Kidney glomerular epithelial cell (primary cell): ENCODE measurements around the gene BRPF1.
A peak's percentile ranks its signal among the peaks of the same experiment; 100 is the strongest.
"Not testable (repeated sequence)": the region's sequence is repeated elsewhere in the genome, so short reads cannot be mapped to it uniquely, and the experiment has no call there.

Experiments
- DNase-seq: peaks from one replicate; lab custom pipeline; 2025; lab: John Stamatoyannopoulos, UW

Gene BRPF1

GRCh38 chr3:9769426-9770275 lies 38.1 kb downstream of the BRPF1 start, which contains the start of gene CAMK1:
CAMK1 (minus strand) TSS chr3:9769947; CDS start chr3:9767749, 2,198 bp downstream.
- peak; percentile 25 for DNase-seq

GRCh38 chr3:9770276-9770812 lies 38.8 kb downstream of the BRPF1 start:
- no peak for DNase-seq

- DNase-seq = not testable (repeated sequence)
Measured at GRCh38 chr3:9771007-9771406, 39.5 kb downstream of the BRPF1 start.

GRCh38 chr3:9776896-9777693 lies 45.6 kb downstream of the BRPF1 start:
- no peak for DNase-seq

GRCh38 chr3:9777694-9778021 lies 46.1 kb downstream of the BRPF1 start:
- DNase-seq = no peak

- no peak for DNase-seq
Measured at GRCh38 chr3:9778143-9779074, 46.9 kb downstream of the BRPF1 start.

- DNase-seq = no peak
Measured at GRCh38 chr3:9779075-9779593, 47.6 kb downstream of the BRPF1 start.

GRCh38 chr3:9779721-9780457 lies 48.4 kb downstream of the BRPF1 start:
- DNase-seq = no peak

GRCh38 chr3:9780458-9780812 lies 48.9 kb downstream of the BRPF1 start:
- no peak for DNase-seq

GRCh38 chr3:9780910-9781309 lies 49.4 kb downstream of the BRPF1 start:
- DNase-seq = no peak

GRCh38 chr3:9781551-9781950 lies 50.0 kb downstream of the BRPF1 start:
- DNase-seq = no peak

- DNase-seq = no peak
Measured at GRCh38 chr3:9781978-9782603, 50.6 kb downstream of the BRPF1 start.

GRCh38 chr3:9782770-9783169 lies 51.2 kb downstream of the BRPF1 start:
- no peak for DNase-seq

GRCh38 chr3:9783954-9784353 lies 52.4 kb downstream of the BRPF1 start:
- no peak for DNase-seq

- DNase-seq = no peak
Measured at GRCh38 chr3:9784965-9785364, 53.4 kb downstream of the BRPF1 start.

GRCh38 chr3:9785602-9786001 lies 54.1 kb downstream of the BRPF1 start:
- no peak for DNase-seq

GRCh38 chr3:9786209-9786739 lies 54.7 kb downstream of the BRPF1 start:
- no peak for DNase-seq

- DNase-seq = no peak
Measured at GRCh38 chr3:9786825-9787669, 55.5 kb downstream of the BRPF1 start.

- DNase-seq = no peak
Measured at GRCh38 chr3:9787714-9788113, 56.2 kb downstream of the BRPF1 start.
